Transverse colon (tissue), 4 donors: ENCODE results near the gene GSG1L. TPM values are rescaled to one million over a fixed set of nuclear protein-coding genes. Genes with fewer than 3 reads are reported as not detected.

ENCODE experiments used
- DNase-seq: peaks from one replicate; pipeline ENCODE4 v3.0.0-alpha.2; 2019
- H3K27ac ChIP-seq, 4 donors: fragments of 200-600 bp; sonication (generic); 2 replicates each; pipeline ENCODE4 v1.5.1; 2016 to 2018; ENCODE audit warnings: inconsistent platforms in 4 of 4
- H3K27me3 ChIP-seq: fragments of 200-600 bp; sonication (generic); 2 replicates; pipeline ENCODE4 v1.5.1; 2017; ENCODE audit warnings: inconsistent platforms
- H3K36me3 ChIP-seq, 4 donors: fragments of 200-600 bp; sonication (generic); 2 replicates each; pipeline ENCODE4 v1.5.1; 2017 to 2019; ENCODE audit warnings: inconsistent platforms in 4 of 4
- H3K4me1 ChIP-seq, 4 donors: fragments of 200-600 bp; sonication (generic); 2 replicates each; pipeline ENCODE4 v1.5.1; 2017 to 2020; ENCODE audit warnings: inconsistent platforms in 4 of 4
- H3K4me3 ChIP-seq, 4 donors: fragments of 200-600 bp; sonication (generic); 1 replicate in 1 of 4; 2 replicates in 3 of 4; pipeline versions ENCODE4 v1.5.1 to v1.6.1; 2017 to 2019; ENCODE audit warnings: inconsistent platforms in 4 of 4
- H3K9me3 ChIP-seq, 2 donors: fragments of 200-600 bp; sonication (generic); 2 replicates each; pipeline ENCODE4 v1.5.1; 2017 to 2019; ENCODE audit warnings: inconsistent platforms in 2 of 2
- CTCF ChIP-seq, 5 experiments: fragments of 200-600 bp in 3 of 5; fragments of 450-650 bp in 2 of 5; sonication (generic) in 3 of 5; IDR thresholded peaks; 1 replicate in 2 of 5; 2 replicates in 3 of 5; pipeline ENCODE4 v1.5.1; 2016 to 2017; ENCODE audit warnings: antibody characterized with exemption in 5 of 5, inconsistent platforms in 3 of 5, mild to moderate bottlenecking in 2 of 5, moderate library complexity in 1 of 5
- EP300 ChIP-seq: sonication (generic); formaldehyde crosslinking; IDR thresholded peaks from one replicate; pipeline ENCODE4 v1.6.1; 2017; ENCODE audit warnings: antibody characterized with exemption, low read depth
- POLR2A ChIP-seq: fragments of 450-650 bp; IDR thresholded peaks from one replicate; pipeline ENCODE4 v1.6.1; 2016; ENCODE audit warnings: antibody characterized with exemption, mild to moderate bottlenecking, moderate library complexity
- POLR2AphosphoS5 ChIP-seq, 3 donors: sonication (generic); formaldehyde crosslinking; IDR thresholded peaks; one replicate each; pipeline ENCODE4 v1.6.1; 2016; ENCODE audit warnings: antibody characterized with exemption in 3 of 3
- WGBS, 2 donors: methylation state at CpG; one replicate each; pipeline ENCODE4 v1.1.5; 2018; ENCODE audit warnings: low coverage in 1 of 2; 5-methylcytosine and 5-hydroxymethylcytosine counted together
- in situ Hi-C, 4 donors: fragments of 200-750 bp; cut with MboI; loops; one replicate each; pipeline versions ENCODE4 v1.15.0 to v1.15.1; 2017; ENCODE audit warnings: low sequenced_read_pairs in 3 of 4, low pct_ligation_motif_present in 1 of 4, low pct_unique_long_range_greater_than_20kb in 1 of 4
- intact Hi-C: fragments of 100-400 bp; cut with DNase I; formaldehyde crosslinking; loops from one replicate; pipeline ENCODE4 v1.15.1; 2023; ENCODE audit warnings: low total_unique reads
- total RNA-seq, 4 donors: library from RNA; depleted of rRNA; stranded (reverse); fragments of >200 nt; gene quantifications; one replicate each; pipeline ENCODE4 v1.1.0, GENCODE V29; 2016

Gene GSG1L
- total RNA-seq, 4 donors from 2014 or later = not detected

GRCh38 chr16:27890866-27891265 is 172.6 kb downstream of the GSG1L start:
- Histone ChIP-seq H3K27ac (no peak overlapping the region), H3K4me3 (no peak overlapping the region), H3K9me3 (no peaks in the 10 kb centered on the region), H3K27me3 (peaks cover 15% of the 10 kb centered on the region), H3K36me3 (no peaks in the 10 kb centered on the region), H3K4me1 (no peaks in the 10 kb centered on the region)
- in situ Hi-C loops (no loop called here), intact Hi-C loops (no loop called here)
- no peak for TF ChIP-seq POLR2A
- no peak for TF ChIP-seq POLR2AphosphoS5 (IDR thresholded peaks at IDR 0.05)
- no peak for TF ChIP-seq EP300
- TF ChIP-seq CTCF (IDR thresholded peaks at IDR 0.05) = no peak
- no peak for DNase-seq
- 46 to 48% methylated on average over 3 to 12 of the region's 12 CpGs for WGBS, 2 donors

GRCh38 chr16:27890006-27890405 is 173.5 kb downstream of the GSG1L start:
- 83% methylated on average over 6 of the region's 6 CpGs; no CpG with 5 or more reads in 1 of the 2 donors for WGBS, 2 donors
- no peak for DNase-seq
- peaks cover 15% of the 10 kb centered on the region for H3K27me3 ChIP-seq
- in situ Hi-C loops (no loop called here), intact Hi-C loops (no loop called here)
- no peaks in the 10 kb centered on the region for H3K4me1 ChIP-seq
- no peak overlapping the region for H3K27ac ChIP-seq
- H3K36me3 ChIP-seq = no peaks in the 10 kb centered on the region
- H3K9me3 ChIP-seq = no peaks in the 10 kb centered on the region
- TF ChIP-seq CTCF (IDR thresholded peaks at IDR 0.05) = no peak
- no peak for TF ChIP-seq EP300
- no peak for TF ChIP-seq POLR2A
- no peak for TF ChIP-seq POLR2AphosphoS5 (IDR thresholded peaks at IDR 0.05)
- no peak overlapping the region for H3K4me3 ChIP-seq

- Histone ChIP-seq H3K9me3 (no peaks in the 10 kb centered on the region), H3K4me1 (no peaks in the 10 kb centered on the region), H3K27me3 (no peaks in the 10 kb centered on the region), H3K27ac (no peak overlapping the region), H3K36me3 (no peaks in the 10 kb centered on the region), H3K4me3 (no peak overlapping the region)
- WGBS, 2 donors = 22 to 61% methylated on average over 3 to 5 of the region's 5 CpGs
- in situ Hi-C loops = no loop called here
- DNase-seq = no peak
- intact Hi-C loops = no loop called here
- TF ChIP-seq CTCF (IDR thresholded peaks at IDR 0.05) (no peak), POLR2A (no peak), POLR2AphosphoS5 (IDR thresholded peaks at IDR 0.05) (no peak), EP300 (no peak)
These were observed 179.9 kb downstream of the GSG1L start for GRCh38 chr16:27883576-27883975.

- in situ Hi-C loops (no loop called here), intact Hi-C loops (no loop called here)
- Histone ChIP-seq H3K27me3 (no peaks in the 10 kb centered on the region), H3K4me3 (no peak overlapping the region), H3K9me3 (no peaks in the 10 kb centered on the region), H3K36me3 (no peaks in the 10 kb centered on the region), H3K4me1 (no peaks in the 10 kb centered on the region), H3K27ac (no peak overlapping the region)
- no peak for DNase-seq
- TF ChIP-seq POLR2AphosphoS5 (IDR thresholded peaks at IDR 0.05) (no peak), POLR2A (no peak), CTCF (IDR thresholded peaks at IDR 0.05) (no peak), EP300 (no peak)
- 43% methylated on average over 2 of the region's 2 CpGs; no CpG with 5 or more reads in 1 of the 2 donors for WGBS, 2 donors
These were observed 183.2 kb downstream of the GSG1L start for GRCh38 chr16:27880287-27880686.
